Neuron (in vitro differentiated cells): ENCODE measurements around the gene ZNF664.

Source experiments
- H2AFZ ChIP-seq: one replicate; pipeline ENCODE4 v1.6.1; 2013; ENCODE audit warnings: low read depth, mild to moderate bottlenecking, inconsistent platforms, low read length, moderate library complexity
- H3K27me3 ChIP-seq: one replicate; pipeline ENCODE4 v1.6.1; 2013; ENCODE audit warnings: low read length; ENCODE audit not compliant: insufficient read depth
- H3K36me3 ChIP-seq: one replicate; pipeline ENCODE4 v1.6.1; 2013; ENCODE audit warnings: low read length; ENCODE audit not compliant: insufficient read depth
- H3K4me1 ChIP-seq: one replicate; pipeline ENCODE4 v1.6.1; 2013; ENCODE audit warnings: low read length; ENCODE audit not compliant: insufficient read depth
- H3K4me3 ChIP-seq: 2 replicates; pipeline ENCODE4 v1.5.1; 2013; ENCODE audit warnings: mild to moderate bottlenecking, low read length, moderate library complexity
- H3K9me3 ChIP-seq: one replicate; pipeline ENCODE4 v1.6.1; 2013; ENCODE audit warnings: low read length

ZNF664 gene

GRCh38 chr12:123956249-123956648 is 16.8 kb upstream of the ZNF664 start:
- Histone ChIP-seq H3K27me3 (no peaks in the 10 kb centered on the region), H3K36me3 (no peaks in the 10 kb centered on the region), H3K4me1 (peaks cover 10% of the 10 kb centered on the region), H3K4me3 (no peak overlapping the region), H3K9me3 (no peaks in the 10 kb centered on the region), H2AFZ (no peak overlapping the region)

GRCh38 chr12:123957196-123957595 is 15.8 kb upstream of the ZNF664 start:
- Histone ChIP-seq H3K27me3 (no peaks in the 10 kb centered on the region), H3K4me1 (peaks cover under 1% of the 10 kb centered on the region), H3K4me3 (no peak overlapping the region), H2AFZ (no peak overlapping the region), H3K9me3 (no peaks in the 10 kb centered on the region), H3K36me3 (no peaks in the 10 kb centered on the region)

- Histone ChIP-seq H3K27me3 (no peaks in the 10 kb centered on the region), H3K4me3 (no peak overlapping the region), H3K36me3 (no peaks in the 10 kb centered on the region)
Measured at GRCh38 chr12:123958462-123958861, 14.6 kb upstream of the ZNF664 start.

GRCh38 chr12:123958876-123959275 is 14.1 kb upstream of the ZNF664 start:
- Histone ChIP-seq H3K4me3 (no peak overlapping the region), H3K4me1 (peaks cover 2% of the 10 kb centered on the region), H2AFZ (no peak overlapping the region), H3K27me3 (no peaks in the 10 kb centered on the region), H3K36me3 (no peaks in the 10 kb centered on the region), H3K9me3 (no peaks in the 10 kb centered on the region)

More at GRCh38 chr12:123958462-123958861, 14.6 kb upstream of the ZNF664 start:
- H3K9me3 ChIP-seq: no peaks in the 10 kb centered on the region
- H2AFZ ChIP-seq: no peak overlapping the region
- H3K4me1 ChIP-seq: peaks cover 2% of the 10 kb centered on the region

DNA sequence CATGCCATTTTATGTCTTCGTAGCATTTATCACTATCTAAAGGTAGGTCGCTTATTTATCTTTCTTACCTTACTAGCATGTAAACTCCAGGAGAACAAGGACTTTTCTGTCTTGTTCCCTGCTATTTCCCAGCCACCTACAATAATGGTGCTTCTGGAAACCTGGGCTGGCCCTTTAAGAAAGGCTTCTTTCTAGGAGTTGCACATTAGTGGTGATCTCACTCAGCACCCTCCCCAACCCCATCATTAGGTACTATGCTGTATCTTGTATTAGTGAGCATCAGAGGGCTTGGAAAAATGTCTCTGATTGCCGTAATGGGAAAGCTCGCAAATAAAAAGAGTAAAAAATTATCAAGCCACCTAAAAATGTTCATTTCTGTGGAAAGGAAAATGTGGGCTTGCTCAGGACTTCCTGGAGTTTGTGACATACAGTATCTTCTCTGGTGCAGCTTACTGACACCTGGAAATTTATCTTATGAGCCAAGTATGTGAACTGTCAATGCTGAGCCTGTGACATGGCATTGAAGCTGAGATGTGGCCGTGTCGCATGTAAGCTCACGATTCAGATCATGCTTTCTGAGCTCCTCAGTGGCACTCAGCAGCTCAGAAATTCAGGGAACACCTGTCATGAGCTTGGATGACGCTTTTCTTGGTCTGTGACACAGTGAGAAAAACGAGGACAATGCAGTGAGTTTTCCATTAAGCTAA is 12.8 kb upstream of the ZNF664 start:
- H2AFZ ChIP-seq: no peak overlapping the region
- no peaks in the 10 kb centered on the region for H3K36me3 ChIP-seq
- no peaks in the 10 kb centered on the region for H3K9me3 ChIP-seq
- peaks cover 2% of the 10 kb centered on the region for H3K4me1 ChIP-seq
- H3K4me3 ChIP-seq: no peak overlapping the region
- no peaks in the 10 kb centered on the region for H3K27me3 ChIP-seq

GRCh38 chr12:123960856-123961255 is 12.2 kb upstream of the ZNF664 start:
- no peak overlapping the region for H2AFZ ChIP-seq
- H3K27me3 ChIP-seq: no peaks in the 10 kb centered on the region
- no peaks in the 10 kb centered on the region for H3K36me3 ChIP-seq
- H3K4me3 ChIP-seq: no peak overlapping the region
- H3K4me1 ChIP-seq: peaks cover 2% of the 10 kb centered on the region
- H3K9me3 ChIP-seq: no peaks in the 10 kb centered on the region

- Histone ChIP-seq H3K9me3 (no peaks in the 10 kb centered on the region), H3K4me1 (peaks cover 2% of the 10 kb centered on the region), H2AFZ (no peak overlapping the region), H3K4me3 (no peak overlapping the region), H3K36me3 (peaks cover 2% of the 10 kb centered on the region), H3K27me3 (no peaks in the 10 kb centered on the region)
Measured at GRCh38 chr12:123961585-123962345, 11.2 kb upstream of the ZNF664 start.

DNA sequence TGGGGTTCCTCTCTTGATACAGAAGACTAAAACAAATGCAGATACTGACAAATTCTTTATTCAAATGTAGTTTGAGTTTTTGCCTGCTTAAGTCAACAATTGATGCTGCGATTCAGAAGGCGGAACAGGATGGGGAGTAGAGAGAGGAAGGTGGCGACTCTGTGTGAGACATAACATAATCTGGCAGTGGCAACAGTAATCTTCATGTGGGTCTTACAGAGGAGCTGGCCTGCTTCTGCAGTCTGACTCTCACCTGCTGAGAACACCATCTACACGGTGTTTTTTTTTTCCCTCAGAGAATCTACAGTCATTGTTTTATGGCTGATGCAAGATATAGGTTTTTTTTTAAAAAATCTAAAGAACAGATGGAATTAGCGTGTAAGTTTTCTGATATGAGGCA is 10.5 kb upstream of the ZNF664 start:
- no peak overlapping the region for H3K4me3 ChIP-seq
- no peaks in the 10 kb centered on the region for H3K27me3 ChIP-seq
- peaks cover 2% of the 10 kb centered on the region for H3K4me1 ChIP-seq
- no peak overlapping the region for H2AFZ ChIP-seq
- no peaks in the 10 kb centered on the region for H3K9me3 ChIP-seq
- H3K36me3 ChIP-seq: peaks cover 2% of the 10 kb centered on the region

- H2AFZ ChIP-seq: no peak overlapping the region
- no peak overlapping the region for H3K4me3 ChIP-seq
- H3K27me3 ChIP-seq: no peaks in the 10 kb centered on the region
- no peaks in the 10 kb centered on the region for H3K9me3 ChIP-seq
- H3K4me1 ChIP-seq: peaks cover 4% of the 10 kb centered on the region
- H3K36me3 ChIP-seq: peaks cover 2% of the 10 kb centered on the region
Measured at GRCh38 chr12:123963821-123964220, 9.2 kb upstream of the ZNF664 start.

DNA sequence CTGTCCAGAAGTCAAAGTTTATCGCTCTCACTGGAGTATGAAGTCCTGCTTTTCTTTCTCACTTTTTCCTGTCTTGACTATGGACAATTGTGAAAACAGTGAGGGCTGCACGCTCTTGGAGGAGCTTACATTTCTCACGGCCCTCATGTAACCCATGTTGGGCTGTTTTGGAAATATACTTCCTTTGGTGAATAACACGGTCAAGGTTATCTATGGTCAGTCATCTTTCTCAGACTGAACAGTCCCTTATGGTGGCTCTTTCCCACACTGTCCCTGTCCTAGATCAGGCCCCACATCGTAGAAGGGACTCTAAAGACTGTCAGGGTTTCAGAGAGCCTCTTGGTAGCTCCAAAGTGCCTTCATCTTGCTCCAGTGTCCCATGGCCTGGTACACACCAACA is 7.6 kb upstream of the ZNF664 start:
- H3K36me3 ChIP-seq: peaks cover 2% of the 10 kb centered on the region
- no peaks in the 10 kb centered on the region for H3K9me3 ChIP-seq
- H3K4me3 ChIP-seq: no peak overlapping the region
- H3K4me1 ChIP-seq: peaks cover 10% of the 10 kb centered on the region
- no peaks in the 10 kb centered on the region for H3K27me3 ChIP-seq
- no peak overlapping the region for H2AFZ ChIP-seq

- H3K27me3 ChIP-seq: no peaks in the 10 kb centered on the region
- H3K4me1 ChIP-seq: peaks cover 22% of the 10 kb centered on the region
Measured at GRCh38 chr12:123966596-123966995, 6.4 kb upstream of the ZNF664 start.

DNA sequence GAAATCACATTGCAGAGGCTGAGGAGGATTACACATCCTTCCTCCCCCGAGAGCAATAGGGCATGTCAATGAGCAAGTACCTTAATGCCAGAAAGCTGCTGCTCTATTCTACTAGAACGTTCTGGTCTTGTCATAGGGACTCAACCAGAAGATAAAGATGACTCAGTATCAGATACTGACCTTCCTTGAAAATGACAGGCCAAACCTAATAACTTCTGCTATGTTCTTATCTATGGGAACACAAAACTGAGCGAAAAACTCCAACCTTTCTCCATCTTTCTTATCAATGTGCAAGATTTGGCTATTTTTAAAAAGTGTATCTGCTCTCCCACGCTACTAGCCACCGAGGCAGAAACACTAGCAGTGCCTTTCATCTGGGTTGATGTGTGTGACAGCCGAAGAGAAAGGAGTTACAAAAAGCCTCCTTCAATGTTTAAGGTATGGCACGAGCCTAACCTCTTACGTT is 5.9 kb upstream of the ZNF664 start:
- H2AFZ ChIP-seq: no peak overlapping the region
- no peaks in the 10 kb centered on the region for H3K27me3 ChIP-seq
- no peak overlapping the region for H3K4me3 ChIP-seq
- H3K36me3 ChIP-seq: peaks cover 2% of the 10 kb centered on the region
- H3K4me1 ChIP-seq: peaks cover 22% of the 10 kb centered on the region
- no peaks in the 10 kb centered on the region for H3K9me3 ChIP-seq

More at GRCh38 chr12:123966596-123966995, 6.4 kb upstream of the ZNF664 start:
- Histone ChIP-seq H2AFZ (no peak overlapping the region), H3K9me3 (no peaks in the 10 kb centered on the region), H3K4me3 (no peak overlapping the region), H3K36me3 (peaks cover 2% of the 10 kb centered on the region)

DNA sequence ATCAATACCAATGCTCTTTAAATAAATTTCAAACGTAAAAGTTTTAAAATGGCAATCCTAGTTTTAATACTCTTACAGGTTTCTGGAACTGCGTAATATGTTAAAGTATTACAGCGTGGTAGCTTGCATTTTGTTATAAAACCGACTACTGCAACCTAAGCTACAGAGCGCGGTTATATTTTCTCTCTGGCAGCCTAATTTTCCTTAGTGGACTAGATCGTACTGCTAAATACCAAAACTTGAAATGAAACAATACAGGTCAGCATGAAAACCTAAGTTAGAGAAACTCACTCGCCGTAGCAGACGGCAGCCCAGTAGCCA is 1.6 kb upstream of the ZNF664 start:
- H3K36me3 ChIP-seq: peaks cover 16% of the 10 kb centered on the region
- H3K4me1 ChIP-seq: peaks cover 38% of the 10 kb centered on the region
- H3K4me3 ChIP-seq: peak overlapping the region; percentile 95
- peak overlapping the region; percentile 8 for H2AFZ ChIP-seq
- no peaks in the 10 kb centered on the region for H3K27me3 ChIP-seq
- H3K9me3 ChIP-seq: no peaks in the 10 kb centered on the region
